ENCODE measurements around the gene TFB1M.

Gene TFB1M

DNA sequence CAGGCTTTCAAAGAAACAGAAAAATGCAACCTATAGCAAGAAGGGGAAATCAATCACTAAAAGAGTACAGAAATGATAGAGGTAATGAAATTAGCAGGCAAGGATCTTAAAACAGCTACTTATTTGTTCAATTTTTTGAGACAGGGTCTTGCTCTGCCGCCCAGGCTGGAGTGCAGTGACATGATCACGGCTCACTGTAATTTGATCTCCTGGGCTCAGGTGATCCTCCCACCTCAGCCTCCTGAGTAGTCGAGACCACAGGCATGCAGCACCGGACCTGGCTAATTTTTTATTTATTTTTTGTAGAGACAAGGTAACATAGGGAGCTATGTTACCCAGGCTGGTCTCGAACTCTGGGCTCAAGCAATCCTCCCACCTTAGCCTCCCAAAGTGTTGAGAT lies 21.6 kb downstream of the TFB1M start:
- DNase-seq: no peak

GRCh38 chr6:155291291-155291690 lies 23.0 kb downstream of the TFB1M start:
- DNase-seq: no peak

- no peak for DNase-seq
Observed at GRCh38 chr6:155290491-155290890, 23.8 kb downstream of the TFB1M start.

DNA sequence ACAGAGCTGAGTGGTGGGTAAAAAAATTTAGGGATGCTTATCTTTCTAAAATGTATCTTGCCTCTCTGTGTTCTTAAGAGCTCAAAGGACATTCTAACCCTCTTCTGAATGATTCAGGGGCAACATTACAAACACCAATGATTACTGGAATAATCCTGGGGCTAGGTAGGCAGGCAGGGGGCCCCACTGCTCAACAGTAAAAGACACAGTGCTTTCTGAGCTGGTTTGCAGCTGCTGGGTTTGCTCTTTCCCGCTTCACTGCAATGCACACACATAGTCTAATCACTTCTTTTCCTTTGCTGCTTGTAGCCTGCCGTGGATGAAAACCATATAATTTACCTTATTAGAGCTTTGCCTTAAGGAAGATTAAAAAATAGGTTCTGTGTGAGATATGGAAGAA lies 26.5 kb downstream of the TFB1M start:
- DNase-seq: no peak

- peak; percentile 31 for DNase-seq
Observed at GRCh38 chr6:155284775-155285174, 29.5 kb downstream of the TFB1M start.

DNA sequence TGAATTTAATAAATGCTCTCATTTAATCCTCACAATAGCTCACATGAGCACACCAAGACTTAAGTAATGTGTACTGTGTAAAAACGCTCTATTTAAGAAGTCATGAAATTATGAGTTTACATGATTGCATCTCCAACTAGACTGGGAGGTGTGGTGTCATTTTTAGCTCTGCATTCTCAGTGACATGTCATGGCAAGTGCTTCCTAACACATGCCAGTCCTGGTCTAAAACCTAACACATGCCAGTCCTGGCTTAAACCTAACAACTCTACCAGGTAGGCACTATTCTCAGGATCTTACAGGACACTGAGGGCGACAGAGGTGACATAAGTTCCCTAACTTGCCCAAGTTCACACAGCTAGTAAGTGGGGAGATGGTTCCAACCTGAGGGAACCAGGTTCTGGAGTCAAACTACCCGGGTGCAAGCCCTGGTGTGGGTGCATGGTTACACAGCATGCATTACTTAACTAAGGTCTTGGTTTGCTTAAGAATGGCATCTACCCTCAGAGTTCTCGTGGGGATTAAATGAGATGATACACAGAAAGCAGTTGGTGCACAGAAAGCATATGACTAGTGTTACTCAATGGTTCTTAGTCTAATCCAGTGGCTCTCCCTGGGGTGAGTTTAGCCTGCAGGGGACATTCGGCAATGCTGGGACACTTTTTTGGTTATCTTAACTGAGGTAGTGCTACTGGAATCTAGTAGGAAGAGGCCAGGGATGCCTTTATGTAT lies 35.8 kb downstream of the TFB1M start:
- no peak for DNase-seq

DNA sequence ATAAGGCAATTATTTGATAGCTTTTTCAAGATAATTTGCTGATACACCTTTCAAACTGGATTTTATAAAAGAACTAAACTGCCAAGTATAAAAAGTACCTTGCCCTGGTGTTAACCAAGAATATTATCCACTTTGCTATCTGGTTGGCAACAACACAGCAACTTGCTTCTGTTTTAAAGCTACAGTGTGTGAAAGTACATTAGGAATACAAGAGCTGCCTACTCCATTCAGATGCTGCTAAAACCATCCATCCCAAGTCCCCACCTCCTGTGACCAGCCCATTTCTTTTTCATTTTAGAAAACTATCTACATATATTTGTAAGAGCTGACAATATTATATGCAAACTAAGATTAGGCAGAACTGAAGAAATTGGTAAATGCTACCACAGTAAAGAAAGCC lies 37.6 kb downstream of the TFB1M start:
- DNase-seq: no peak

DNA sequence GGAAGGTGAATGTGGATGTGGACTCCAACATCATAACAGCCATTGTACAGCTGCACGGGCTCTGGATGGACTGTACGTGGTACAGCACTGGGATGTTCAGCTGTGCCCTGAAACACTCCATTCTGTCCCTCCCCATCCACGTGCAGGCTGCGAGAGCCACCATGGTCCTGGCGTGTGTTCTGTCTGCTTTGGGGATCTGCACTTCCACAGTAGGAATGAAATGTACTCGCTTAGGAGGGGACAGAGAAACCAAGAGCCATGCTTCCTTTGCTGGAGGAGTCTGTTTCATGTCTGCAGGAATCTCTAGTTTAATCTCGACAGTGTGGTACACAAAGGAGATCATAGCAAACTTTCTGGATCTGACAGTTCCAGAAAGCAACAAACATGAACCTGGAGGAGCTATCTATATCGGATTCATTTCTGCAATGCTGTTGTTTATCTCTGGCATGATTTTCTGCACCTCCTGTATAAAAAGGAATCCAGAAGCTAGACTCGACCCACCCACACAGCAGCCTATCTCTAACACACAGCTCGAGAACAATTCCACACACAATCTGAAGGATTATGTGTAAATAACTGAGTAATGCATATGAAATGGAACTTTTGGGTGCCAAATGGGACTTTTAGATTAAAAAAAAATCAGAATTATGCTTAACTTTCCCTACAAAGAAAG lies 38.3 kb downstream of the TFB1M start:
- no peak for DNase-seq

GRCh38 chr6:155274533-155274932 lies 39.8 kb downstream of the TFB1M start:
- no peak for DNase-seq

GRCh38 chr6:155274106-155274505 lies 40.2 kb downstream of the TFB1M start:
- DNase-seq: no peak

- DNase-seq: no peak
Observed at GRCh38 chr6:155273431-155273830, 40.9 kb downstream of the TFB1M start.

GRCh38 chr6:155272353-155273232 lies 41.7 kb downstream of the TFB1M start:
- no peak for DNase-seq

GRCh38 chr6:155271145-155271544 lies 43.1 kb downstream of the TFB1M start:
- DNase-seq: no peak

- DNase-seq: no peak
Observed at GRCh38 chr6:155270561-155271091, 43.7 kb downstream of the TFB1M start.

- DNase-seq: no peak
Observed at GRCh38 chr6:155269765-155270164, 44.5 kb downstream of the TFB1M start.

DNA sequence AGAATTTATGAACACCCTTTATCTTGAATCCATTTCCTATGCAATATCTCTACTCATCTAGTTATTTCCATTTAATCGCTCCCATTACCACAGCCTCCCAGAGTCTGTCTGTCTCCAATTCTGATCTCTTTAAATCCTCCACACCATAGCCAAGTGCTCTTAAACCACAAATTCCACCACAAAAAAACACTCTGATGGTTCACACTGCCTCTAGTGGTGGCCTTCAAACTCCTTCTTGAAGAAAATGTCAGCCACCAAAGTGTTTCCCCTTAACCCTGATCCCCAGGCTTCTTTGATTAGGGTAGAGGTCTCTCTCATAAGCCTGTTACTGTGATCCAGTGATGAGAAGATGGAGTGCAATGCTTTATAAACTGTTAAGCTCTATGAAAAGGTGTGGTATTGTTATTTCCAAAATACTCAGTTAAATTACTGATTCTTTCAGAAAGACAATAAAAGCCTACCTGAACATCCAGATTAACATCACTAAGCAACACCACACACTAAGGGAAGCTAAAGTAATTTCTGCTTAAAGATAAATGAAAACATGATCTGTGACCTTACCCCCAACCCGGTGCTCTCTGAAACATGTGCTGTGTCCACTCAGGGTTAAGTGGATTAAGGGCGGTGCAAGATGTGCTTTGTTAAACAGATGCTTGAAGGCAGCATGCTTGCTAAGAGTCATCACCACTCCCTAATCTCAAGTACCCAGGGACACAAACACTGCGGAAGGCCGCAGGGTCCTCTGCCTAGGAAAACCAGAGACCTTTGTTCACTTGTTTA lies 46.0 kb downstream of the TFB1M start:
- peak; percentile 43 for DNase-seq

- no peak for DNase-seq
Observed at GRCh38 chr6:155267411-155267810, 46.9 kb downstream of the TFB1M start.

DNA sequence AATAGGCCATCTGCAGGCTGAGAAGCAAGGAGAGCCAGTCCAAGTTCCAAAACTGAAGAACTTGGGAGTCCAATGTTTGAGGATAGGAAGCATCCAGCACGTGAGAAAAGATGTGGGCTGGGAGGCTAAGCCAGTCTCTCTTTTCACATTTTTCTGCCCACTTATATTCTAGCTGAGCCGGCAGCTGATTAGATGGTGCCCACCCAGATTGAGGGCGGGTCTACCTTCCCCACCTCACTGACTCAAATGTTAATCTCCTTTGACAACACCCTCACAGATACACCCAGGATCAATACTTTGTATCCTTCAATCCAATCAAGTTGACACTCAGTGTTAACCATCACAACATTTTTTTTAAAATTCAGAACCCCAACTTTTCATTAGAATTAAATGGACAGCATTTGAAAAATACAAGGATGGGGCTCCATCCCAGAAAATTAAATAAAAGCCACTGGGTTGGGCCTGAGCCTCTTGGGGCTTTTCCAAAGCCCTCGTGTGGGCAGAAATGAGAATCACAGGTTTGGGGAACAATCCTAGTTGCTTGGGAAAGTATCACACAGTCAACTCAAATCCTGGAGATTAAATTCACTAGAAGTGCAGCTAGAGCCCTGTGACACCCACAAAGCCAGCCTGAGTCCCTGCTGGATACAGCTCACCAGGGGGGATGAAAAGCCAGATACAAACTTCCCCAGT lies 48.3 kb downstream of the TFB1M start:
- DNase-seq: no peak

- no peak for DNase-seq
Observed at GRCh38 chr6:155264693-155265320, 49.5 kb downstream of the TFB1M start.

- DNase-seq: no peak
Observed at GRCh38 chr6:155263373-155264063, 50.8 kb downstream of the TFB1M start, which contains the start of gene CLDN20. Gene CLDN20 (plus strand): TSS chr6:155264013. CDS start chr6:155275720, 11,707 bp downstream.

- DNase-seq: no peak
Observed at GRCh38 chr6:155262655-155263054, 51.6 kb downstream of the TFB1M start.

Measured in activated CD4-positive, alpha-beta T cell treated with anti-CD3 and anti-CD28 coated beads, Interleukin-10, Interleukin-2, amounts not matched to agents 100 ng/mL and 50 ng/mL, durations not matched to agents 16 hours and 8 hours (primary cell).